Measurements from ENCODE around the gene ATXN7L2. TPM values are rescaled to one million over a fixed set of nuclear protein-coding genes. Genes with fewer than 3 reads are reported as not detected.

The ATXN7L2 gene
- total RNA-seq, 2 donors from 2014 or later = 3.1 to 7.7 TPM

DNA sequence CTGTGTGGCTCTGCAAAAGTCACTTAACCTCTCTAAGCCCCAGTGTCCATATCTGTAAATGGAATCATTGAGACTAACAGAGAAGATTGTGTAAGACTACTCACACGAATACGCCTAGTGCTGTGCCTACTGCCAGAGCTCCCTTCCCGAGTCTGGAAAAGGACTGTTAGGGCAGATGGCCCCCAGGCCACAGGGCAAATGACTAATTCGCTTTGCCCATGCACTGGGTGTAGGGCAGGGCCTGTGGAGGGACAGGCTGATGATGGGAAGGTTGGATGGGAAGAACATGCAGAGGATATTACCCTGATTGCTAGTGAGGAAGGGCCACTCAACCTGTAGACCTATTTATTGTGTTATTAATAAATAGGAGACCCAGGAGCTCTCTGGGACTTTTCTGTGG lies 51.8 kb downstream of the ATXN7L2 start:
- Histone ChIP-seq H3K4me3 (no peak overlapping the region), H3K36me3 (no peaks in the 10 kb centered on the region), H3K27me3 (replicated peaks; ENCODE audit: insufficient read depth) (no peaks in the 10 kb centered on the region), H3K27ac (peak overlapping the region in 1 of 2 donors; percentile 17), H3K9me3 (no peaks in the 10 kb centered on the region), H3K4me1 (ENCODE audit: control insufficient read depth in 1 of 2, low read depth in 2 of 2) (peaks cover 5 to 13% of the 10 kb centered on the region in 2 donors)
- ATAC-seq (ENCODE audit: insufficient number of reproducible peaks, low FRiP score, low read depth) (no peak), DNase-seq (ENCODE audit: low spot score) (no peak)
- TF ChIP-seq, protein P1, sequence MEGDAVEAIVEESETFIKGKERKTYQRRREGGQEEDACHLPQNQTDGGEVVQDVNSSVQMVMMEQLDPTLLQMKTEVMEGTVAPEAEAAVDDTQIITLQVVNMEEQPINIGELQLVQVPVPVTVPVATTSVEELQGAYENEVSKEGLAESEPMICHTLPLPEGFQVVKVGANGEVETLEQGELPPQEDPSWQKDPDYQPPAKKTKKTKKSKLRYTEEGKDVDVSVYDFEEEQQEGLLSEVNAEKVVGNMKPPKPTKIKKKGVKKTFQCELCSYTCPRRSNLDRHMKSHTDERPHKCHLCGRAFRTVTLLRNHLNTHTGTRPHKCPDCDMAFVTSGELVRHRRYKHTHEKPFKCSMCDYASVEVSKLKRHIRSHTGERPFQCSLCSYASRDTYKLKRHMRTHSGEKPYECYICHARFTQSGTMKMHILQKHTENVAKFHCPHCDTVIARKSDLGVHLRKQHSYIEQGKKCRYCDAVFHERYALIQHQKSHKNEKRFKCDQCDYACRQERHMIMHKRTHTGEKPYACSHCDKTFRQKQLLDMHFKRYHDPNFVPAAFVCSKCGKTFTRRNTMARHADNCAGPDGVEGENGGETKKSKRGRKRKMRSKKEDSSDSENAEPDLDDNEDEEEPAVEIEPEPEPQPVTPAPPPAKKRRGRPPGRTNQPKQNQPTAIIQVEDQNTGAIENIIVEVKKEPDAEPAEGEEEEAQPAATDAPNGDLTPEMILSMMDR (IDR thresholded peaks at IDR 0.05) = no peak

DNA sequence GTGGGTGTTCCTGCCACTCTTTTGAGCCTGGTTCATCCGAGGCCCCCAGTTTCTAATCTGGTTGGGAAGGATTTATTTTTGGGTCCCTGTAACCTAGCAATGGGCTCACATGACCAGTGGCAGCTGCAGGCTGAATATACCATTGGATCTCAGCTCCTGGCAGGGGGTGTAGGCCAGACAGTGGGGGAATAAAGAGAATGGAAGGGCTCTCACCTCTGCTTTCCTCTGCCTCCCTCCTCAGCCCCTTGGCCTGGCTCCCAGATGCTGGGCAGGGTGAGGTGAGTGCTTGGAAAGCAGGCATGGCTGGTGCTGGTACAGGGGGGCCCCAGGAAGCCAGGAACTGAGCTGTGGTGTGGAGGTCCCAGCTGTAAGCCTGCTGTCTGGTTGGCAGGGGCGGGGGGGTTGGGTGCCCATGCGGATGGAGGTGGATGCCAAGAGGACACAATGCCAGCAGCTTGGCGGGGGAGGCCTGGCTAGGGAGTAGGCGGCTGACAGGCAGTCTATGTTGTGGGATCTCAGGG lies 52.3 kb downstream of the ATXN7L2 start:
- H3K36me3 ChIP-seq = no peaks in the 10 kb centered on the region
- no peak overlapping the region for H3K4me3 ChIP-seq
- TF ChIP-seq, protein P1 (IDR thresholded peaks at IDR 0.05) = no peak
- peaks cover 5 to 13% of the 10 kb centered on the region in 2 donors for H3K4me1 ChIP-seq (ENCODE audit: control insufficient read depth in 1 of 2, low read depth in 2 of 2)
- H3K27ac ChIP-seq = peak overlapping the region in 1 of 2 donors; percentile 17
- no peaks in the 10 kb centered on the region for H3K27me3 ChIP-seq (replicated peaks; ENCODE audit: insufficient read depth)
- no peaks in the 10 kb centered on the region for H3K9me3 ChIP-seq
- DNase-seq (ENCODE audit: low spot score) (no peak), ATAC-seq (ENCODE audit: insufficient number of reproducible peaks, low FRiP score, low read depth) (no peak)

GRCh38 chr1:109537450-109538178 lies 53.9 kb downstream of the ATXN7L2 start:
- H3K9me3 ChIP-seq = no peaks in the 10 kb centered on the region
- peaks cover 3 to 10% of the 10 kb centered on the region in 2 donors for H3K4me1 ChIP-seq (ENCODE audit: control insufficient read depth in 1 of 2, low read depth in 2 of 2)
- TF ChIP-seq, protein P1 (IDR thresholded peaks at IDR 0.05) = no peak
- H3K27ac ChIP-seq = no peak overlapping the region
- H3K4me3 ChIP-seq = no peak overlapping the region
- no peaks in the 10 kb centered on the region for H3K36me3 ChIP-seq
- ATAC-seq (ENCODE audit: insufficient number of reproducible peaks, low FRiP score, low read depth) = no peak
- H3K27me3 ChIP-seq (replicated peaks; ENCODE audit: insufficient read depth) = no peaks in the 10 kb centered on the region
- no peak for DNase-seq (ENCODE audit: low spot score)

GRCh38 chr1:109538827-109539555 lies 55.3 kb downstream of the ATXN7L2 start:
- ATAC-seq (ENCODE audit: insufficient number of reproducible peaks, low FRiP score, low read depth) (no peak), DNase-seq (ENCODE audit: low spot score) (no peak)
- peaks cover 0 to 7% of the 10 kb centered on the region in 2 donors for H3K4me1 ChIP-seq (ENCODE audit: control insufficient read depth in 1 of 2, low read depth in 2 of 2)
- no peak overlapping the region for H3K4me3 ChIP-seq
- TF ChIP-seq, protein P1 (IDR thresholded peaks at IDR 0.05) = no peak
- H3K9me3 ChIP-seq = no peaks in the 10 kb centered on the region
- no peaks in the 10 kb centered on the region for H3K36me3 ChIP-seq
- no peak overlapping the region for H3K27ac ChIP-seq
- no peaks in the 10 kb centered on the region for H3K27me3 ChIP-seq (replicated peaks; ENCODE audit: insufficient read depth)

- TF ChIP-seq, protein P1 (IDR thresholded peaks at IDR 0.05) = no peak
- DNase-seq (ENCODE audit: low spot score) = no peak
- Histone ChIP-seq H3K4me3 (no peak within 1 kb of the TSS), H3K9me3 (no peaks in the 10 kb centered on the region), H3K27ac (no peak within 1 kb of the TSS), H3K36me3 (no peaks in the 10 kb centered on the region), H3K27me3 (replicated peaks; ENCODE audit: insufficient read depth) (no peaks in the 10 kb centered on the region), H3K4me1 (ENCODE audit: control insufficient read depth in 1 of 2, low read depth in 2 of 2) (peaks cover 0 to 7% of the 10 kb centered on the region in 2 donors)
- ATAC-seq (ENCODE audit: insufficient number of reproducible peaks, low FRiP score, low read depth) = no peak
Observed at GRCh38 chr1:109539676-109540075, 56.0 kb downstream of the ATXN7L2 start, which contains the start of gene GPR61. Gene GPR61 (plus strand): TSS chr1:109539872. CDS start chr1:109543023, 3,151 bp downstream.

Measured in thoracic aorta (tissue), 2 donors.